Spleen (tissue), 7 donors: ENCODE results near the gene WAS.

Experiments used
- CTCF ChIP-seq, 11 experiments: fragments of 200-600 bp in 7 of 11; fragments of 450-650 bp in 4 of 11; sonication (generic) in 4 of 11; IDR thresholded peaks in 8 of 11; conservative IDR thresholded peaks in 3 of 11; 1 replicate in 7 of 11; 2 replicates in 4 of 11; pipeline versions ENCODE4 v1.4.0 to v1.8.0; 2016 to 2021; ENCODE audit warnings: antibody characterized with exemption in 11 of 11, inconsistent platforms in 4 of 11, mild to moderate bottlenecking in 1 of 11
- POLR2A ChIP-seq, 3 donors: fragments of 450-650 bp; IDR thresholded peaks; one replicate each; pipeline ENCODE4 v1.5.1; 2017; ENCODE audit warnings: antibody characterized with exemption in 3 of 3, mild to moderate bottlenecking in 1 of 3
- POLR2AphosphoS5 ChIP-seq, 3 donors: sonication (generic); formaldehyde crosslinking; IDR thresholded peaks; one replicate each; pipeline ENCODE4 v1.5.1; 2017; ENCODE audit warnings: antibody characterized with exemption in 3 of 3
- donor health status: DM: no; HTN: no; CAD: no; lungs with moderate emphysema.
- donor health status: DM: no; HTN: no; CAD: no.
- donor health status: DM: no; HTN: no; CAD: no.

GRCh38 chrX:48676893-48677270 is 6.7 kb upstream of the WAS start:
- no peak for TF ChIP-seq POLR2A (IDR thresholded peaks at IDR 0.05)
- no peak for TF ChIP-seq POLR2AphosphoS5 (IDR thresholded peaks at IDR 0.05)
- no peak for TF ChIP-seq CTCF (IDR thresholded peaks at IDR 0.05 in 8 of 11, conservative IDR thresholded peaks at IDR 0.05 in 3 of 11)
